Thyroid gland (tissue), 4 donors: ENCODE data around the gene NAXE. TPM values are rescaled to one million over a fixed set of nuclear protein-coding genes. Genes with fewer than 3 reads are reported as not detected.

Experiments used
- DNase-seq, 2 donors: peaks; one replicate each; pipeline ENCODE4 v3.0.0-alpha.2; 2019
- H3K27ac ChIP-seq, 3 donors: fragments of 200-600 bp; sonication (generic); 1 replicate in 2 of 3; 2 replicates in 1 of 3; pipeline ENCODE4 v1.5.1; 2016 to 2019; ENCODE audit warnings: mild to moderate bottlenecking in 1 of 3, moderate library complexity in 1 of 3
- H3K27me3 ChIP-seq: fragments of 200-600 bp; sonication (generic); one replicate; pipeline ENCODE4 v1.5.1; 2019
- H3K36me3 ChIP-seq, 2 donors: fragments of 200-600 bp; sonication (generic); one replicate each; pipeline ENCODE4 v1.5.1; 2016 to 2019
- H3K4me1 ChIP-seq, 2 donors: fragments of 200-600 bp; sonication (generic); one replicate each; pipeline ENCODE4 v1.5.1; 2017 to 2019
- H3K4me3 ChIP-seq, 3 donors: fragments of 200-600 bp; sonication (generic); replicated peaks in 1 of 3; 1 replicate in 2 of 3; 2 replicates in 1 of 3; pipeline ENCODE4 v1.5.1; 2016; ENCODE audit warnings: mild to moderate bottlenecking in 1 of 3
- H3K9me3 ChIP-seq: fragments of 200-600 bp; sonication (generic); one replicate; pipeline ENCODE4 v1.5.1; 2017
- CTCF ChIP-seq, 6 experiments: fragments of 200-600 bp in 3 of 6; fragments of 450-650 bp in 3 of 6; sonication (generic) in 3 of 6; IDR thresholded peaks; one replicate each; pipeline ENCODE4 v1.5.1; 2016 to 2019; ENCODE audit warnings: antibody characterized with exemption in 6 of 6, mild to moderate bottlenecking in 2 of 6, inconsistent platforms in 1 of 6, moderate library complexity in 1 of 6
- POLR2A ChIP-seq, 2 donors: fragments of 450-650 bp; IDR thresholded peaks; one replicate each; pipeline ENCODE4 v1.6.1; 2017; ENCODE audit warnings: antibody characterized with exemption in 2 of 2, mild to moderate bottlenecking in 2 of 2, moderate library complexity in 1 of 2
- WGBS, 2 donors: methylation state at CpG; one replicate each; pipeline ENCODE4 v1.1.5; 2017; 5-methylcytosine and 5-hydroxymethylcytosine counted together
- intact Hi-C: fragments of 100-400 bp; cut with DNase I; formaldehyde crosslinking; loops from one replicate; pipeline ENCODE4 v1.15.1; 2023
- total RNA-seq, 4 donors: library from RNA; depleted of rRNA; stranded (reverse); fragments of >200 nt; gene quantifications; one replicate each; pipeline ENCODE4 v1.2.3, GENCODE V29; 2016

The NAXE gene
- total RNA-seq, 4 donors from 2014 or later = 69.1 to 176 (median 117) TPM

GRCh38 chr1:156555715-156556114, 35.9 kb upstream of the NAXE start:
- H3K27ac ChIP-seq = no peak overlapping the region
- intact Hi-C loops = no loop called here
- TF ChIP-seq CTCF (IDR thresholded peaks at IDR 0.05) = no peak
- no peak for TF ChIP-seq POLR2A (IDR thresholded peaks at IDR 0.05)
- H3K4me1 ChIP-seq = no peaks in the 10 kb centered on the region
- DNase-seq = no peak
- WGBS, 2 donors = 45 to 80% methylated on average over 2 of the region's 2 CpGs
- H3K27me3 ChIP-seq = no peaks in the 10 kb centered on the region
- H3K9me3 ChIP-seq = no peaks in the 10 kb centered on the region
- no peak overlapping the region for H3K4me3 ChIP-seq
- no peaks in the 10 kb centered on the region for H3K36me3 ChIP-seq

DNA sequence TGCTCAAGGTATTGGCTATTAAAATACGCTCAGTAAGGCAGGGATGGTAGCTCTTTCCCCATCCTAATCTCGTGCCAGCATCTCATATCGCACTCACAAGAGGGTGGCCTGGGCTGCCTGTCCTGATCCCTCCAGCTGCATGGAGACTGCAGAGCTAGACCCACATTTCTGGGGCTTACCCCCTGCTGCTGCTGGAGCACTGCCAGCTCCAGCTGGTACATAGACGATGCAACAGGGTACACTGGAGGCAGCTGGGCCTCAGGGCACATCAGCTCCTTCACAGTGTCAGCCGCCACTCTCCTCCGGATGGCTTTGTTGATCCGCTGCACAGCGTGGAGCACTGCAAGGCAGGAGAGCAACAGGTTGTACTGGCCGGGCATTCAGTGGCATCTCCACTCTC, 35.2 kb upstream of the NAXE start:
- Histone ChIP-seq H3K4me1 (no peaks in the 10 kb centered on the region), H3K36me3 (no peaks in the 10 kb centered on the region), H3K27ac (no peak overlapping the region), H3K27me3 (no peaks in the 10 kb centered on the region), H3K9me3 (no peaks in the 10 kb centered on the region), H3K4me3 (no peak overlapping the region)
- intact Hi-C loops = no loop called here
- no peak for TF ChIP-seq CTCF (IDR thresholded peaks at IDR 0.05)
- TF ChIP-seq POLR2A (IDR thresholded peaks at IDR 0.05) = no peak
- 73 to 81% methylated on average over 8 of the region's 9 CpGs for WGBS, 2 donors
- DNase-seq = no peak

DNA sequence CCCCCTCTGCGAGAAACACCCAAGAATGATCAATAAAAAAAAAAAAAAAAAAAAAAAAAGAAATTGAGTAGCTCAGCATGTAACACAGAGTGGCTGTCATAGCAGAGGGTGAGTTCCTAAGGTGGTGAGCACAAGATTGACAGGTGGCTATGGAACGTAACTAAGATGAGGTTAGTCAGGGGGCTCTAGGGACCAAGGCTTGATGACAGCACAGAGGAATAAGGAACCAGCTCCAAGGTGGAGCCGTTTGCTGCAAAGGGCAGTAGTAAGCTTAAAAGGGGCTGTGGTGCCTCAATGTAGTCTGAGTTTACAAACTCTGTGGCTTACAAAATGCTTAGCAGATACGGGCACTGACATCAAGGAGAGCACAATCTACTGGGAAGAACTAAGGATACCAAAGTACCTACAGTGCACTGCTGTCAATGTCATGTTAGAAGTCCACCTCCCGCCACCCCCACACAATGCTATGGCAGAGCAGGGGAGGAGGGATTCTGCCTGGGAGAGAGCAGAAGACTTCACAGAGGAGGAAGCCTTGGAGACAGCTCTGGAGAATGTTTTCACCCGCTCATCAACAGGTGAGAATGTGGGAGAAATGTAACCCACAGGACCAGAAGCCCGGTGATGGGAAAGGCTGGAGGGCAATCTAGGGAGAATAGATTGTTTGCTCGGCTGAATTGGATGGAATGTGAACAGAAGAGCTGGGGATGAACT, 32.3 kb upstream of the NAXE start:
- H3K4me1 ChIP-seq = no peaks in the 10 kb centered on the region
- TF ChIP-seq CTCF (IDR thresholded peaks at IDR 0.05) = no peak
- intact Hi-C loops = no loop called here
- DNase-seq = no peak
- H3K36me3 ChIP-seq = no peaks in the 10 kb centered on the region
- H3K27me3 ChIP-seq = no peaks in the 10 kb centered on the region
- H3K27ac ChIP-seq = no peak overlapping the region
- H3K9me3 ChIP-seq = no peaks in the 10 kb centered on the region
- 68 to 78% methylated on average over 7 of the region's 8 CpGs for WGBS, 2 donors
- no peak overlapping the region for H3K4me3 ChIP-seq

DNA sequence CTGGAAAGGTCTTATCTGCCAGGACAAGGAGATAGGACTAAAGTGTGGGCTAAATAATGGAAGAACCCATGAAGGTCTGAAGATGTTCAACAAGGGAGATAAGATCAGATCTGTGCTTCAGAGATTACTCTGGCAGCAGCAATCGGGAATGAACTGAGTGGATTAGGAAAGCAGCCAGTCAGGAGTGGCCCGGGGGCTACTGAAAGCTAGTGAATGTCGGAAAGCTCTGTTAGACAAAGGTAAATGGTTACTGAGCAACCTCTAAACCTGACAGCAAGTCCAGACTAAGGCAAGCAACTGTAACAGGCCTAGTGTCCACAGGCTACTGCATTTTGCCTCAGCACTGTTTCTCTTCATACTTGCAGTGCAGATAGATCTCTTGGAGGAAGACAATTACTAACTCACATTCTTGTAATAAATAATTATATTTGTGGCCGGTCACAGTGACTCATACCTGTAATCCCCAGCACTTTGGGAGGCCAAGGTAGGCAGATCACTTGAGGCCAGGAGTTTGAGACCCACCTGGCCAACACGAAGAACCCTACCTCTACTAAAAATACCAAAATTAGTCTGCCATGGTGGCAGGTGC, 31.7 kb upstream of the NAXE start:
- no peaks in the 10 kb centered on the region for H3K4me1 ChIP-seq
- H3K36me3 ChIP-seq = no peaks in the 10 kb centered on the region
- no peak for DNase-seq
- no peaks in the 10 kb centered on the region for H3K27me3 ChIP-seq
- no peak overlapping the region for H3K4me3 ChIP-seq
- intact Hi-C loops = no loop called here
- H3K9me3 ChIP-seq = no peaks in the 10 kb centered on the region
- 67 to 76% methylated on average over 5 of the region's 5 CpGs for WGBS, 2 donors
- TF ChIP-seq POLR2A (IDR thresholded peaks at IDR 0.05) (no peak), CTCF (IDR thresholded peaks at IDR 0.05) (no peak)
- no peak overlapping the region for H3K27ac ChIP-seq

DNA sequence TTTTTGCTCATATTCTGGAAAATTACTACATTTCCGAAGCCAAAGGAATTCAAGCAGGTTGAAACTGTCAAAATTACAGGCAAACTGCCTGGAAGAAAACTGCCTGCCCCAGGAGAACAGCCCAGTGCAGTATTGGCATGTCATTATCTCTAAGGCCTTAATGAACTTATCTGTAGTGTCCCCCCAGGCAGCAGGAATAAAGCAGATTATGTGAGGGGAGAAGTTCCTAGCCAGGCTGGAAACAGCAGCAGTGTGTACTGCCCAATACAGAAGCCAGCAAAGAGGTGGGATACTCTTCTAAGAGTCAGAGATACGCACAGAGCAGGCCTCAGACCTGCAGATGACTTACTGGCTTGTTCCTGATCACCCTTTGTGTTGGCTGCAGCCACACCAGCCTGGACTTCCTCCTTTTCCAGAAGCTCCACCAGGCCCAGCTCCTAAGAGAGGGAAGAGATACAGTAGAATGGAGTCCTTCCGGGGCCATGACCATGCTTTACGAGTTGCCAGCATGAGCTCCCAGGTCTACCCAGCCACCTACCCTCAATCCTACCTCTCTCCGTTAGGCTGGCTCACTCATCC, 30.9 kb upstream of the NAXE start:
- intact Hi-C loops = no loop called here
- no peak for DNase-seq
- Histone ChIP-seq H3K36me3 (no peaks in the 10 kb centered on the region), H3K27me3 (no peaks in the 10 kb centered on the region), H3K4me1 (no peaks in the 10 kb centered on the region), H3K9me3 (no peaks in the 10 kb centered on the region), H3K4me3 (no peak overlapping the region), H3K27ac (no peak overlapping the region)
- TF ChIP-seq POLR2A (IDR thresholded peaks at IDR 0.05) = no peak
- TF ChIP-seq CTCF (IDR thresholded peaks at IDR 0.05) = no peak
- WGBS, 2 donors = 77 to 78% methylated on average over 5 of the region's 5 CpGs
